Measurements from ENCODE around the gene KPNA4.
A peak's percentile ranks its signal among the peaks of the same experiment; 100 is the strongest.

KPNA4 gene

GRCh38 chr3:160448845-160449635 is 116.3 kb downstream of the KPNA4 start:
- DNase-seq, result peak; percentile 45

DNA sequence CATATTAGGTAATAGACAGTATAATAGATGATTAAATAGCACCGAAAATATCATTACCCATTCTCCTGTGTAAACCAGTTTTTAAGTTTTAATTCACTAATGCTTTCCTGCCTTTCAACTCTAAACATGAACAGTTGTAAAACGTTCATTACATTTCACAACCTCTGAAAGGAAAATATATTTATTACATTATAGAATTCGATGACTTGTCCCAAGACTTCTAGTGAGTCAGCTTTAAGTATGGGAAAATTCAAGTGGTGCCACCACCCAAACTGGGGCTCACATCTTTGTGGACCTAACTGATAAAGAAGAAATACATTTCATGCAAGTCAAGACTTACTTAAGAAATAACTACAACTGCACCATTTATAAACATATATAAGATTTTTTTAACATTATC is 117.8 kb downstream of the KPNA4 start:
- DNase-seq, result no peak

DNA sequence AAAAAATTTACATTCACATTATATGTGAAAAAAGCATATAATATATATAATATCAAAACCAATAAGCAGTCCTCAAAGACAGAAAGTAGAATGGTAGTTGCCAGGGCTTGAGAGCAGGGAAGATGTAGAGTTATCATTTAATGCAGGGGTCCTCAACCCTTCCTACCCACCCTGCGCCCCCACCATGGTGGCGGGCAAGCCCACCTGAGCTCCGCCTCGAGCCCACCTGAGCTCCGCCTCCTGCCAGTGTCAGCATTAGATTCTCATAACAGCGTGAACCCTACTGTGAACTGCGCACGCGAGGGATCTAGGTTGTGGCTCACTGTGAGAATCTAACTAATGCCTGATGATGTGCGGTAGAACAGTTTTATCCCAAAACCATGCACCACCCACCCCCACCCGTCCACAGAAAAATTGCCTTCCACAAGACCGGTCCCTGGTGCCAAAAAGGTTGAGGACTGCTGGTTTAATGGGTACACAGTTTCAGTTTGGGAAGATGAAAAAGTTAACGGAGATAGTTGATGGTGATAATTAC is 118.8 kb downstream of the KPNA4 start:
- DNase-seq, result no peak

GRCh38 chr3:160445854-160446253 is 119.5 kb downstream of the KPNA4 start:
- no peak for DNase-seq
